K562 (cell line): Measurements from ENCODE around the gene SEMA5A. TPM values are rescaled to one million over a fixed set of nuclear protein-coding genes. Genes with fewer than 3 reads are reported as not detected.

ENCODE experiments used
- ATAC-seq: fragments of 200-7000 bp; cut with Tn5 transposase; 3 replicates; pipeline ENCODE4 v1.9.1; 2020; ENCODE audit warnings: moderate library complexity
- BruUV-seq: library from RNA; stranded (reverse); fragments of 400-500 nt; replicated peaks from 2 replicates; lab custom pipeline; 2021; lab: Mats Ljungman, UMichigan
- CTCF ChIA-PET: fragments of 300-600 bp; formaldehyde crosslinking; extraction: SDS; loops from one replicate; lab custom pipeline; 2021; ENCODE audit warnings: low intra/inter-chr PET ratio; lab: Yijun Ruan, JAX
- POLR2A ChIA-PET: fragments of 300-600, 350-650 bp; sonication (Branson Sonifier 250); formaldehyde crosslinking; extraction: SDS; loops from one replicate; lab custom pipeline; 2021; ENCODE audit warnings: antibody characterized with exemption, inconsistent platforms; lab: Yijun Ruan, JAX
- DNase-seq, 4 experiments: peaks; one replicate each; pipeline versions ENCODE4 v3.0.0 to v3.0.0-alpha.2; 2011 to 2018; ENCODE audit warnings: low spot score in 3 of 4, mixed read lengths in 3 of 4; ENCODE audit errors: extremely low read depth in 1 of 4
- FAIRE-seq: peaks from 2 replicates; lab custom pipeline; 2011; peaks lifted over from hg19 to GRCh38; lab: Jason Lieb, UNC
- H2AFZ ChIP-seq: 2 replicates; pipeline ENCODE4 v1.6.0; 2011; ENCODE audit warnings: low read depth, low read length, control low read depth, inconsistent platforms
- H3K27ac ChIP-seq: fragments of 200-600 bp; 3 replicates; pipeline ENCODE4 v1.8.0; 2011; ENCODE audit warnings: low read depth, mild to moderate bottlenecking, control low read depth, inconsistent platforms, low read length, moderate library complexity, mixed read lengths; ENCODE audit errors: extremely low read depth
- H3K27me3 ChIP-seq, 2 experiments: fragments of 300-600 bp in 1 of 2; 2 replicates in 1 of 2; 3 replicates in 1 of 2; pipeline versions ENCODE4 v1.6.0 to v1.8.0; 2011; ENCODE audit warnings: inconsistent platforms in 2 of 2, low read length in 2 of 2, mild to moderate bottlenecking in 1 of 2, mixed read lengths in 1 of 2, moderate library complexity in 1 of 2; ENCODE audit not compliant: control insufficient read depth in 2 of 2, insufficient read depth in 2 of 2
- H3K36me3 ChIP-seq: fragments of 300-600 bp; 3 replicates; pipeline ENCODE4 v1.8.0; 2011; ENCODE audit warnings: mild to moderate bottlenecking, low read length, inconsistent platforms; ENCODE audit not compliant: control insufficient read depth, insufficient read depth
- H3K4me1 ChIP-seq, 2 experiments: fragments of 200-600 bp in 1 of 2; replicated peaks in 1 of 2; 2 replicates in 1 of 2; 3 replicates in 1 of 2; pipeline versions ENCODE4 v1.5.1 to v1.8.0; 2011; ENCODE audit warnings: inconsistent platforms in 2 of 2, low read length in 2 of 2, mild to moderate bottlenecking in 1 of 2, mixed read lengths in 1 of 2, moderate library complexity in 1 of 2; ENCODE audit not compliant: control insufficient read depth in 2 of 2, insufficient read depth in 2 of 2
- H3K4me2 ChIP-seq: 2 replicates; pipeline ENCODE4 v1.6.1; 2011; ENCODE audit warnings: low read length, control low read depth, inconsistent platforms, mixed read lengths; ENCODE audit not compliant: insufficient read depth
- H3K4me3 ChIP-seq: fragments of 200-600 bp; sonication (generic), shearing (Covaris generic); 2 replicates; pipeline ENCODE4 v1.5.1; 2016; ENCODE audit warnings: control low read depth, inconsistent platforms
- H3K79me2 ChIP-seq: fragments of 200-600 bp; 3 replicates; pipeline ENCODE4 v1.8.0; 2011; ENCODE audit warnings: low read length, inconsistent platforms; ENCODE audit not compliant: control insufficient read depth, insufficient read depth
- H3K9ac ChIP-seq, 2 experiments: 2 replicates each; pipeline versions ENCODE4 v1.6.0 to v1.6.1; 2011; ENCODE audit warnings: low read depth in 2 of 2, low read length in 2 of 2, control low read depth in 1 of 2, inconsistent platforms in 1 of 2, mild to moderate bottlenecking in 1 of 2, mixed read lengths in 1 of 2; ENCODE audit not compliant: insufficient read depth in 1 of 2
- H3K9me1 ChIP-seq: one replicate; pipeline ENCODE4 v1.6.0; 2011; ENCODE audit warnings: inconsistent platforms, mild to moderate bottlenecking, low read length, moderate library complexity; ENCODE audit not compliant: control insufficient read depth, insufficient read depth
- H3K9me3 ChIP-seq: replicated peaks from 2 replicates; pipeline ENCODE4 v1.5.1; 2011; ENCODE audit warnings: low read depth, low read length, inconsistent platforms; ENCODE audit not compliant: control insufficient read depth, insufficient read depth
- H4K20me1 ChIP-seq: replicated peaks from 2 replicates; pipeline ENCODE4 v1.6.1; 2011; ENCODE audit warnings: low read length, inconsistent platforms, mixed read lengths; ENCODE audit not compliant: control insufficient read depth, insufficient read depth
- EHMT2 ChIP-seq: fragments of 450-650 bp; IDR thresholded peaks from 2 replicates; pipeline ENCODE4 v1.6.1; 2018; ENCODE audit warnings: antibody characterized with exemption
- NCOA2 ChIP-seq, 2 experiments: fragments of 450-650 bp; IDR thresholded peaks; 2 replicates each; pipeline ENCODE4 v1.6.1; 2018; ENCODE audit warnings: mild to moderate bottlenecking in 2 of 2, moderate library complexity in 1 of 2; ENCODE audit not compliant: partially characterized antibody in 2 of 2
- RAD21 ChIP-seq, 2 experiments: fragments of 250-450 bp in 1 of 2; fragments of 450-650 bp in 1 of 2; sonication (Bioruptor Pico) in 1 of 2; formaldehyde crosslinking in 1 of 2; IDR thresholded peaks in 1 of 2; conservative IDR thresholded peaks in 1 of 2; 2 replicates each; pipeline versions ENCODE4 v1.4.0 to v1.8.0; 2020 to 2022; ENCODE audit warnings: mild to moderate bottlenecking in 2 of 2, moderate library complexity in 1 of 2
- ZNF274 ChIP-seq: IDR thresholded peaks from 2 replicates; pipeline ENCODE4 v1.6.1; 2011; ENCODE audit warnings: low read depth, mild to moderate bottlenecking, low read length, moderate library complexity, borderline replicate concordance
- WGBS: fragments of 100-300 bp; shearing (Covaris generic); methylation state at CpG from one replicate; pipeline ENCODE4 v1.1.6; 2016; ENCODE audit warnings: low coverage, mixed read lengths; ENCODE audit not compliant: insufficient coverage; ENCODE audit errors: missing lambda C conversion rate; 5-methylcytosine and 5-hydroxymethylcytosine counted together
- in situ Hi-C: fragments of 300-500 bp; cut with MboI; formaldehyde crosslinking; loops from 4 replicates; pipeline ENCODE4 v1.15.0; 2018; ENCODE audit warnings: inconsistent platforms, mixed read lengths
- intact Hi-C: fragments of 100-400 bp; cut with micrococcal nuclease; formaldehyde crosslinking; loops from 2 replicates; pipeline ENCODE4 v1.14.2; 2022
- polyA plus RNA-seq, 8 experiments: library from polyadenylated mRNA; depleted of rRNA in 4 of 8; stranded (reverse) in 5 of 8; unstranded in 3 of 8; fragments of >200 nt; fragmentation: Nextera tagmentation in 2 of 8; fragmentation: Illumina TruSeq in 1 of 8; extraction: Ambion mirVana in 2 of 8; extraction: Trizol in 1 of 8; gene quantifications; 2 replicates each; pipeline versions ENCODE4 v1.2.1 to v1.2.3, GENCODE V29; 2011 to 2014; ENCODE audit warnings: inconsistent platforms in 1 of 8, missing spikeins in 1 of 8
- total RNA-seq, 7 experiments: library from RNA; depleted of rRNA in 6 of 7; stranded (reverse); fragments of >200 nt in 6 of 7; fragmentation: Illumina TruSeq in 2 of 7; extraction: Trizol in 2 of 7; gene quantifications; 2 replicates each; pipeline versions ENCODE4 v1.2.1 to v1.2.3, GENCODE V29; 2011 to 2021; ENCODE audit warnings: low replicate concordance in 1 of 7
- TF ChIP-seq, protein P1 (sequence below): IDR thresholded peaks from 2 replicates; pipeline ENCODE4 v1.6.1; 2011; ENCODE audit warnings: borderline replicate concordance, low read depth, mild to moderate bottlenecking, moderate library complexity, low read length; ENCODE audit not compliant: insufficient read depth, poor library complexity, severe bottlenecking
- TF ChIP-seq, protein P2 (sequence below), 2 experiments: fragments of 450-650 bp; formaldehyde crosslinking in 1 of 2; IDR thresholded peaks; 2 replicates each; pipeline versions ENCODE4 v1.4.0 to v1.6.1; 2014 to 2020; ENCODE audit warnings: mild to moderate bottlenecking in 2 of 2, borderline replicate concordance in 1 of 2, low read depth in 1 of 2

Gene SEMA5A
- total and polyA plus RNA-seq, 9 of the 15 experiments (the other 6 are each of a cell fraction or from before 2014, with no cell fraction given) = 0.02 TPM; not detected in 8

DNA sequence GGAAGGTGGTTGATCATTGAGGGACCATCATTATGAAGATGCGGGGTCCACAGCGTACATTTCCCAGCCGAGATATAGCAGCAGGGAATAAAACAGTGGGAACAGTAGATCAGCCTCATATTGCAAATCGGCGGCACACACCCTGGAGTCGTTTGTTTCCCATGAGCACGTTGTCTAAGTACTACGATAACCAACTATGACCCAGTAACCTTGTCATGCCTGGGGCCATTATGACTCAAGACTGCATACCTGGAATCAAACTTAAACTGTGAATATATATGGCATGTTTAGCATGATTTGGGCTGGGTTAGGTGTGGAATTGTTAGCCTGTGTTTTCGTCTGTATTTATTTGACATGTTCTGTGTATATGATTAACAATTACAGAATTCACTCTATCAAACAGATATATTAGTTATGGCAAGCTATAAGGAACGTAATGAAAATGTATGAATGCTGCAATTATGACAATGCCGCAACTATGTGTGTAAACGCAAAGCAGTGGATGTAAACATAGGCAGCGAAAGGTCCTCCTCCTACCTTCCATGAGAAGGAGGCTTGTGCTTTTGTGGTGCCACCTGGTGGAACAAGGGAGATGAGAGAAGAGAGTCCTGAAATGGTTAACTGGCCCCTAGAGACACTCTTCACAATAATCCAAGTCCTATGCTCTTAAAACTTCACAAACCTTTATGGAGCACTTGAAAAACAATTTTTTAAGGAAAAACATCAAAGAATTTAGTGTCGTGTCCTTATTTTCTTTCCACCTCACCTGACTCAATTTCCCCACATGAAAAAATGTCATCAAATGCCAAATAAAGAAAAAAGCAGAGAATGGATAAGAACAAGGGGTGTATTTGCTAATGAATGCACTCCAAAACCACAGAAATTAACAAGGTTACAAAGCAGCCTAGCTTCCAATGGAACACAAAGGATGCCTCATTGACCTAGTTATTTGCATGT is 47.1 kb downstream of the SEMA5A start:
- in situ Hi-C loops = no loop called here
- H4K20me1 ChIP-seq = no peaks in the 10 kb centered on the region
- no peak overlapping the region for H3K4me2 ChIP-seq
- H3K4me1 ChIP-seq = no peaks in the 10 kb centered on the region
- DNase-seq = peak; percentile 31 to 51 (median 37)
- no peaks in the 10 kb centered on the region for H3K36me3 ChIP-seq
- ATAC-seq = peak; percentile 83
- H3K9me3 ChIP-seq = no peaks in the 10 kb centered on the region
- BruUV-seq = no TSS peak
- peak; percentile 70 for FAIRE-seq
- no peak overlapping the region for H3K9ac ChIP-seq
- no peaks in the 10 kb centered on the region for H3K27me3 ChIP-seq
- intact Hi-C loops = no loop called here
- H3K79me2 ChIP-seq = no peaks in the 10 kb centered on the region
- H3K4me3 ChIP-seq = no peak overlapping the region
- H3K27ac ChIP-seq = no peak overlapping the region
- peak overlapping the region; percentile 22 for H2AFZ ChIP-seq
- H3K9me1 ChIP-seq = no peaks in the 10 kb centered on the region
- ChIA-PET CTCF (no interaction called here), POLR2A (no interaction called here)
- WGBS = 2% methylated on average over 14 of the region's 14 CpGs
- TF ChIP-seq, protein P1, sequence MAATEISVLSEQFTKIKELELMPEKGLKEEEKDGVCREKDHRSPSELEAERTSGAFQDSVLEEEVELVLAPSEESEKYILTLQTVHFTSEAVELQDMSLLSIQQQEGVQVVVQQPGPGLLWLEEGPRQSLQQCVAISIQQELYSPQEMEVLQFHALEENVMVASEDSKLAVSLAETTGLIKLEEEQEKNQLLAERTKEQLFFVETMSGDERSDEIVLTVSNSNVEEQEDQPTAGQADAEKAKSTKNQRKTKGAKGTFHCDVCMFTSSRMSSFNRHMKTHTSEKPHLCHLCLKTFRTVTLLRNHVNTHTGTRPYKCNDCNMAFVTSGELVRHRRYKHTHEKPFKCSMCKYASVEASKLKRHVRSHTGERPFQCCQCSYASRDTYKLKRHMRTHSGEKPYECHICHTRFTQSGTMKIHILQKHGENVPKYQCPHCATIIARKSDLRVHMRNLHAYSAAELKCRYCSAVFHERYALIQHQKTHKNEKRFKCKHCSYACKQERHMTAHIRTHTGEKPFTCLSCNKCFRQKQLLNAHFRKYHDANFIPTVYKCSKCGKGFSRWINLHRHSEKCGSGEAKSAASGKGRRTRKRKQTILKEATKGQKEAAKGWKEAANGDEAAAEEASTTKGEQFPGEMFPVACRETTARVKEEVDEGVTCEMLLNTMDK = peak; percentile 28
- TF ChIP-seq ZNF274 (no peak), EHMT2 (0 out of 2 replicates have a peak, but pooled peaks have one; percentile 14), RAD21 (CRISPR knock-in tag; conservative IDR thresholded peaks at IDR 0.05 in 1 of 2, IDR thresholded peaks at IDR 0.05 in 1 of 2) (peak in 1 of 2 experiments; percentile 43; a peak in 2 of 4 replicates), NCOA2 (IDR thresholded peaks at IDR 0.05; ENCODE audit: partially characterized antibody in 2 of 2) (no peak)
- TF ChIP-seq, protein P2, sequence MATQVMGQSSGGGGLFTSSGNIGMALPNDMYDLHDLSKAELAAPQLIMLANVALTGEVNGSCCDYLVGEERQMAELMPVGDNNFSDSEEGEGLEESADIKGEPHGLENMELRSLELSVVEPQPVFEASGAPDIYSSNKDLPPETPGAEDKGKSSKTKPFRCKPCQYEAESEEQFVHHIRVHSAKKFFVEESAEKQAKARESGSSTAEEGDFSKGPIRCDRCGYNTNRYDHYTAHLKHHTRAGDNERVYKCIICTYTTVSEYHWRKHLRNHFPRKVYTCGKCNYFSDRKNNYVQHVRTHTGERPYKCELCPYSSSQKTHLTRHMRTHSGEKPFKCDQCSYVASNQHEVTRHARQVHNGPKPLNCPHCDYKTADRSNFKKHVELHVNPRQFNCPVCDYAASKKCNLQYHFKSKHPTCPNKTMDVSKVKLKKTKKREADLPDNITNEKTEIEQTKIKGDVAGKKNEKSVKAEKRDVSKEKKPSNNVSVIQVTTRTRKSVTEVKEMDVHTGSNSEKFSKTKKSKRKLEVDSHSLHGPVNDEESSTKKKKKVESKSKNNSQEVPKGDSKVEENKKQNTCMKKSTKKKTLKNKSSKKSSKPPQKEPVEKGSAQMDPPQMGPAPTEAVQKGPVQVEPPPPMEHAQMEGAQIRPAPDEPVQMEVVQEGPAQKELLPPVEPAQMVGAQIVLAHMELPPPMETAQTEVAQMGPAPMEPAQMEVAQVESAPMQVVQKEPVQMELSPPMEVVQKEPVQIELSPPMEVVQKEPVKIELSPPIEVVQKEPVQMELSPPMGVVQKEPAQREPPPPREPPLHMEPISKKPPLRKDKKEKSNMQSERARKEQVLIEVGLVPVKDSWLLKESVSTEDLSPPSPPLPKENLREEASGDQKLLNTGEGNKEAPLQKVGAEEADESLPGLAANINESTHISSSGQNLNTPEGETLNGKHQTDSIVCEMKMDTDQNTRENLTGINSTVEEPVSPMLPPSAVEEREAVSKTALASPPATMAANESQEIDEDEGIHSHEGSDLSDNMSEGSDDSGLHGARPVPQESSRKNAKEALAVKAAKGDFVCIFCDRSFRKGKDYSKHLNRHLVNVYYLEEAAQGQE (IDR thresholded peaks at IDR 0.05; ENCODE audit: borderline replicate concordance) = peak; percentile 4; the same call in 1 of the 2 replicates
- TF ChIP-seq, protein P2 (CRISPR knock-in tag; IDR thresholded peaks at IDR 0.05; ENCODE audit: low read depth) = no peak
